ENCODE data around the gene OR51B6. TPM values are rescaled to one million over a fixed set of nuclear protein-coding genes. Genes with fewer than 3 reads are reported as not detected.
A peak's percentile ranks its signal among the peaks of the same experiment; 100 is the strongest.
"Not testable (repeated sequence)": the region's sequence is repeated elsewhere in the genome, so short reads cannot be mapped to it uniquely, and the experiment has no call there.

The OR51B6 gene
- total and polyA plus RNA-seq, 9 of the 15 experiments (the other 6 are each of a cell fraction or from before 2014, with no cell fraction given), result 0.06 to 0.97 TPM; not detected in 7

GRCh38 chr11:5310423-5310822 is 40.9 kb upstream of the OR51B6 start:
- Histone ChIP-seq H3K4me3 (no peak overlapping the region), H3K27me3 (ENCODE audit: control insufficient read depth in 2 of 2, insufficient read depth in 2 of 2, low read length in 2 of 2) (no peaks in the 10 kb centered on the region), H3K4me2 (ENCODE audit: insufficient read depth, low read length) (no peak overlapping the region), H3K27ac (ENCODE audit: extremely low read depth, low read depth, low read length) (no peak overlapping the region), H3K9ac (ENCODE audit: insufficient read depth in 1 of 2, low read depth in 2 of 2, low read length in 2 of 2) (no peak overlapping the region), H2AFZ (ENCODE audit: low read depth, low read length) (no peak overlapping the region), H3K4me1 (replicated peaks in 1 of 2; ENCODE audit: control insufficient read depth in 2 of 2, insufficient read depth in 2 of 2, low read length in 2 of 2) (no peaks in the 10 kb centered on the region; a peak in 1 of 5 replicates), H4K20me1 (replicated peaks; ENCODE audit: control insufficient read depth, insufficient read depth, low read length) (no peaks in the 10 kb centered on the region), H3K9me1 (ENCODE audit: control insufficient read depth, insufficient read depth, low read length) (no peaks in the 10 kb centered on the region), H3K9me3 (replicated peaks; ENCODE audit: control insufficient read depth, insufficient read depth, low read depth, low read length) (no peaks in the 10 kb centered on the region), H3K79me2 (ENCODE audit: control insufficient read depth, insufficient read depth, low read length) (peaks cover 52% of the 10 kb centered on the region), H3K36me3 (ENCODE audit: control insufficient read depth, insufficient read depth, low read length) (peaks cover 39% of the 10 kb centered on the region)
- intact Hi-C loops (cut with micrococcal nuclease), result no loop called here
- BruUV-seq (replicated peaks), result no TSS peak
- DNase-seq (ENCODE audit: extremely low read depth in 1 of 4, low spot score in 3 of 4) (no peak), FAIRE-seq (no peak), ATAC-seq (no peak)
- WGBS (ENCODE audit: insufficient coverage, low coverage, missing lambda C conversion rate), result 90% methylated on average over 1 of the region's 1 CpG
- ChIA-PET CTCF (ENCODE audit: low intra/inter-chr PET ratio) (no interaction called here), POLR2A (no interaction called here)
- in situ Hi-C loops (cut with MboI), result no loop called here
- no peak for TF ChIP-seq THRAP3 (IDR thresholded peaks at IDR 0.05; ENCODE audit: borderline replicate concordance)
- peak; percentile 70 for TF ChIP-seq CEBPB (tag; IDR thresholded peaks at IDR 0.05)
- no peak for TF ChIP-seq CEBPG (CRISPR knock-in tag; IDR thresholded peaks at IDR 0.05)
- peak; percentile 25 to 46; a peak in 2 of 4 replicates for TF ChIP-seq CEBPG (tag; conservative IDR thresholded peaks at IDR 0.05 in 1 of 2, IDR thresholded peaks at IDR 0.05 in 1 of 2)

- CTCF ChIA-PET (ENCODE audit: low intra/inter-chr PET ratio); H4K20me1 ChIP-seq (replicated peaks; ENCODE audit: control insufficient read depth, insufficient read depth, low read length); intact Hi-C loops (cut with micrococcal nuclease); H3K4me1 ChIP-seq (replicated peaks in 1 of 2; ENCODE audit: control insufficient read depth in 2 of 2, insufficient read depth in 2 of 2, low read length in 2 of 2); in situ Hi-C loops (cut with MboI); ATAC-seq; H3K4me3 ChIP-seq; DNase-seq (ENCODE audit: extremely low read depth in 1 of 4, low spot score in 3 of 4); H3K27ac ChIP-seq (ENCODE audit: extremely low read depth, low read depth, low read length); H2AFZ ChIP-seq (ENCODE audit: low read depth, low read length); H3K9me1 ChIP-seq (ENCODE audit: control insufficient read depth, insufficient read depth, low read length); FAIRE-seq; H3K9ac ChIP-seq (ENCODE audit: insufficient read depth in 1 of 2, low read depth in 2 of 2, low read length in 2 of 2); H3K27me3 ChIP-seq (ENCODE audit: control insufficient read depth in 2 of 2, insufficient read depth in 2 of 2, low read length in 2 of 2); H3K4me2 ChIP-seq (ENCODE audit: insufficient read depth, low read length); BruUV-seq (replicated peaks); H3K9me3 ChIP-seq (replicated peaks; ENCODE audit: control insufficient read depth, insufficient read depth, low read depth, low read length): not testable (repeated sequence)
- TF ChIP-seq ZNF146 (CRISPR knock-in tag; IDR thresholded peaks at IDR 0.05; ENCODE audit: unreplicated experiment) (peak; percentile 96), KDM1A (IDR thresholded peaks at IDR 0.05) (0 out of 4 replicates have a peak, but pooled peaks of 1 of the 2 experiments have one; percentile 24)
- peaks cover 20% of the 10 kb centered on the region for H3K36me3 ChIP-seq (ENCODE audit: control insufficient read depth, insufficient read depth, low read length)
- POLR2A ChIA-PET, result interaction anchor here (1.1 kb wide), 1 partner anchor 274 kb away, joined by 3 read pairs; no protein-coding TSS in a partner anchor
- 85% methylated on average over 3 of the region's 3 CpGs for WGBS (ENCODE audit: insufficient coverage, low coverage, missing lambda C conversion rate)
- H3K79me2 ChIP-seq (ENCODE audit: control insufficient read depth, insufficient read depth, low read length), result peaks cover 31% of the 10 kb centered on the region
Observed at GRCh38 chr11:5313326-5314023, 37.8 kb upstream of the OR51B6 start.

Data from K562 (cell line).